H1 (cell line): ENCODE data around the gene KRTDAP. TPM values are rescaled to one million over a fixed set of nuclear protein-coding genes. Genes with fewer than 3 reads are reported as not detected.

Experiments
- CTCF ChIA-PET: fragments of 300-600 bp; sonication (Branson Sonifier 250); formaldehyde crosslinking; loops from one replicate; lab custom pipeline; 2021; ENCODE audit not compliant: partially characterized antibody; lab: Charles Lee
- POLR2A ChIA-PET: fragments of 300-600 bp; sonication (Branson Sonifier 250); formaldehyde crosslinking; loops from one replicate; lab custom pipeline; 2021; ENCODE audit warnings: inconsistent platforms; ENCODE audit not compliant: partially characterized antibody; lab: Charles Lee
- DNase-seq, 2 experiments: peaks; one replicate each; pipeline versions ENCODE4 v3.0.0 to v3.0.0-alpha.2; 2010 to 2022; ENCODE audit warnings: low spot score in 2 of 2, low read depth in 1 of 2, mixed read lengths in 1 of 2
- FAIRE-seq: peaks from 2 replicates; lab custom pipeline; 2011; peaks lifted over from hg19 to GRCh38; lab: Jason Lieb, UNC
- H2AFZ ChIP-seq: 2 replicates; pipeline ENCODE4 v1.8.1; 2012; ENCODE audit warnings: low read length, inconsistent platforms
- H2AK5ac ChIP-seq: 2 replicates; pipeline ENCODE4 v1.6.1; 2013; ENCODE audit warnings: low read depth, low read length
- H2BK120ac ChIP-seq: replicated peaks from 2 replicates; pipeline ENCODE3; 2013; ENCODE audit warnings: low read depth, low read length, inconsistent platforms
- H2BK12ac ChIP-seq: 2 replicates; pipeline ENCODE4 v1.6.1; 2013; ENCODE audit warnings: low read depth, low read length
- H2BK15ac ChIP-seq: 2 replicates; pipeline ENCODE4 v1.6.1; 2013; ENCODE audit warnings: low read length
- H2BK20ac ChIP-seq: 2 replicates; pipeline ENCODE4 v1.6.1; 2013; ENCODE audit warnings: low read length
- H2BK5ac ChIP-seq: 2 replicates; pipeline ENCODE4 v1.6.1; 2013; ENCODE audit warnings: low read depth, low read length
- H3K14ac ChIP-seq: 2 replicates; pipeline ENCODE4 v1.6.1; 2013; ENCODE audit warnings: inconsistent platforms; ENCODE audit not compliant: insufficient read length
- H3K18ac ChIP-seq: 2 replicates; pipeline ENCODE4 v1.6.1; 2013; ENCODE audit warnings: low read length; ENCODE audit errors: extremely low read depth
- H3K23ac ChIP-seq: 2 replicates; pipeline ENCODE4 v1.6.1; 2013; ENCODE audit warnings: inconsistent platforms; ENCODE audit not compliant: insufficient read length
- H3K23me2 ChIP-seq: 2 replicates; pipeline ENCODE4 v1.6.1; 2013; ENCODE audit warnings: low read depth, low read length
- H3K27ac ChIP-seq: 2 replicates; pipeline ENCODE4 v1.6.1; 2011; ENCODE audit warnings: low read depth, low read length, inconsistent platforms
- H3K27me3 ChIP-seq, 4 experiments: replicated peaks in 1 of 4; 1 replicate in 1 of 4; 2 replicates in 3 of 4; pipeline versions ENCODE4 v1.6.1 to v1.8.1; 2011 to 2013; ENCODE audit warnings: low read length in 3 of 4, mild to moderate bottlenecking in 3 of 4, inconsistent platforms in 2 of 4, mixed read lengths in 2 of 4, moderate library complexity in 1 of 4; ENCODE audit not compliant: control insufficient read depth in 3 of 4, insufficient read depth in 3 of 4; ENCODE audit errors: extremely low read depth in 1 of 4
- H3K36me3 ChIP-seq, 4 experiments: 2 replicates each; pipeline versions ENCODE4 v1.6.1 to v1.8.1; 2011 to 2013; ENCODE audit warnings: mild to moderate bottlenecking in 4 of 4, low read length in 3 of 4, moderate library complexity in 2 of 4, control low read depth in 1 of 4, inconsistent platforms in 1 of 4; ENCODE audit not compliant: insufficient read depth in 4 of 4, control insufficient read depth in 2 of 4
- H3K4ac ChIP-seq: replicated peaks from 2 replicates; pipeline ENCODE3; 2013; ENCODE audit warnings: low read length, low read depth, mixed read lengths, inconsistent platforms; ENCODE audit not compliant: insufficient read length
- H3K4me1 ChIP-seq, 4 experiments: replicated peaks in 1 of 4; 1 replicate in 1 of 4; 2 replicates in 3 of 4; pipeline versions ENCODE4 v1.6.1 to v1.8.1; 2011 to 2013; ENCODE audit warnings: low read length in 3 of 4, inconsistent platforms in 2 of 4, mixed read lengths in 1 of 4; ENCODE audit not compliant: insufficient read depth in 4 of 4, control insufficient read depth in 3 of 4
- H3K4me2 ChIP-seq, 2 experiments: 2 replicates each; pipeline versions ENCODE4 v1.6.1 to v1.8.1; 2011 to 2013; ENCODE audit warnings: low read depth in 2 of 2, low read length in 2 of 2, control low read depth in 1 of 2, inconsistent platforms in 1 of 2, mild to moderate bottlenecking in 1 of 2; ENCODE audit not compliant: insufficient read depth in 1 of 2
- H3K4me3 ChIP-seq, 4 experiments: fragments of 200-600, 300-600 bp in 1 of 4; sonication (generic), shearing (Covaris generic), sonication (Bioruptor Twin) in 1 of 4; 2 replicates each; pipeline versions ENCODE4 v1.5.1 to v1.8.1; 2011 to 2016; ENCODE audit warnings: low read length in 4 of 4, low read depth in 3 of 4, control low read depth in 2 of 4, inconsistent platforms in 2 of 4, mild to moderate bottlenecking in 2 of 4, mixed read lengths in 1 of 4, moderate library complexity in 1 of 4; ENCODE audit not compliant: insufficient read depth in 2 of 4; ENCODE audit errors: extremely low read depth in 1 of 4
- H3K56ac ChIP-seq: replicated peaks from 2 replicates; pipeline ENCODE3; 2013; ENCODE audit warnings: low read depth, mild to moderate bottlenecking, mixed read lengths, low read length, inconsistent platforms; ENCODE audit not compliant: insufficient read length
- H3K79me1 ChIP-seq: 2 replicates; pipeline ENCODE4 v1.6.1; 2013; ENCODE audit warnings: low read depth, low read length, control low read depth
- H3K79me2 ChIP-seq, 2 experiments: 2 replicates each; pipeline versions ENCODE4 v1.6.1 to v1.8.1; 2012 to 2013; ENCODE audit warnings: low read length in 2 of 2, mild to moderate bottlenecking in 2 of 2, inconsistent platforms in 1 of 2; ENCODE audit not compliant: insufficient read depth in 2 of 2, control insufficient read depth in 1 of 2
- H3K9ac ChIP-seq, 4 experiments: replicated peaks in 1 of 4; 1 replicate in 1 of 4; 2 replicates in 3 of 4; pipeline versions ENCODE4 v1.6.1 to v1.8.1; 2011 to 2013; ENCODE audit warnings: low read depth in 3 of 4, low read length in 3 of 4, control low read depth in 2 of 4, mild to moderate bottlenecking in 2 of 4, moderate library complexity in 2 of 4, inconsistent platforms in 1 of 4; ENCODE audit errors: extremely low read depth in 1 of 4
- H3K9me3 ChIP-seq, 2 experiments: 2 replicates each; pipeline versions ENCODE4 v1.6.1 to v1.8.1; 2012 to 2013; ENCODE audit warnings: mild to moderate bottlenecking in 2 of 2, moderate library complexity in 2 of 2, control low read depth in 1 of 2, inconsistent platforms in 1 of 2, low read depth in 1 of 2, low read length in 1 of 2, mixed read lengths in 1 of 2; ENCODE audit not compliant: insufficient read depth in 2 of 2
- H4K20me1 ChIP-seq, 2 experiments: replicated peaks in 1 of 2; 2 replicates each; pipeline versions ENCODE3 to v1.8.1; 2011 to 2013; ENCODE audit warnings: inconsistent platforms in 2 of 2, low read length in 2 of 2, mild to moderate bottlenecking in 1 of 2; ENCODE audit not compliant: insufficient read depth in 2 of 2, control insufficient read depth in 1 of 2
- H4K5ac ChIP-seq: 2 replicates; pipeline ENCODE4 v1.6.1; 2013; ENCODE audit warnings: low read length, low read depth, mixed read lengths, inconsistent platforms; ENCODE audit not compliant: insufficient read length
- H4K8ac ChIP-seq: 2 replicates; pipeline ENCODE4 v1.8.0; 2013; ENCODE audit warnings: mild to moderate bottlenecking, moderate library complexity, low read length, inconsistent platforms; ENCODE audit not compliant: insufficient read depth; ENCODE audit errors: extremely low read depth
- H4K91ac ChIP-seq: replicated peaks from 2 replicates; pipeline ENCODE3; 2013; ENCODE audit warnings: low read length, mixed read lengths, inconsistent platforms; ENCODE audit not compliant: insufficient read length
- EP300 ChIP-seq, 2 experiments: IDR thresholded peaks; 1 replicate in 1 of 2; 2 replicates in 1 of 2; pipeline ENCODE4 v1.6.1; 2011 to 2012; ENCODE audit warnings: low read depth in 2 of 2, low read length in 2 of 2, mild to moderate bottlenecking in 2 of 2, borderline replicate concordance in 1 of 2, inconsistent platforms in 1 of 2, moderate library complexity in 1 of 2
- GTF2F1 ChIP-seq: IDR thresholded peaks from 2 replicates; pipeline ENCODE4 v1.6.1; 2012; ENCODE audit warnings: low read depth, low read length, improper control_type of control experiment, borderline replicate concordance
- KDM1A ChIP-seq: fragments of 200-600, 300-600 bp; sonication (generic); IDR thresholded peaks from 2 replicates; pipeline ENCODE4 v1.7.1; 2016; ENCODE audit warnings: mild to moderate bottlenecking, low read length, borderline replicate concordance
- KDM4A ChIP-seq: IDR thresholded peaks from one replicate; pipeline ENCODE4 v1.7.1; 2012; ENCODE audit warnings: low read depth, mild to moderate bottlenecking, moderate library complexity, low read length, inconsistent platforms; ENCODE audit not compliant: severe bottlenecking
- RAD21 ChIP-seq, 2 experiments: IDR thresholded peaks in 1 of 2; conservative IDR thresholded peaks in 1 of 2; 2 replicates each; pipeline ENCODE4 v1.6.1; 2011; ENCODE audit warnings: low read depth in 2 of 2, low read length in 2 of 2, improper control_type of control experiment in 1 of 2, inconsistent platforms in 1 of 2, mild to moderate bottlenecking in 1 of 2, moderate library complexity in 1 of 2
- RNF2 ChIP-seq: fragments of 200-900, 300-1000 bp; sonication (generic); IDR thresholded peaks from 2 replicates; pipeline ENCODE4 v1.7.1; 2016; ENCODE audit warnings: borderline replicate concordance, low read depth, mild to moderate bottlenecking, antibody characterized with exemption, low read length; ENCODE audit not compliant: poor library complexity, severe bottlenecking; ENCODE audit errors: missing control alignments
- SP4 ChIP-seq: IDR thresholded peaks from 2 replicates; pipeline ENCODE4 v1.6.1; 2012; ENCODE audit warnings: low read length, inconsistent platforms
- YY1 ChIP-seq: IDR thresholded peaks from 2 replicates; pipeline ENCODE4 v1.6.1; 2011; ENCODE audit warnings: low read depth, mild to moderate bottlenecking, low read length
- ZNF274 ChIP-seq: IDR thresholded peaks from 2 replicates; pipeline ENCODE4 v1.7.0; 2012; ENCODE audit warnings: low read length, borderline replicate concordance; ENCODE audit errors: extremely low read depth
- WGBS, 2 experiments: shearing (Covaris generic) in 1 of 2; methylation state at CpG; one replicate each; pipeline versions ENCODE4 v1.1.6 to v1.1.7; 2013 to 2015; ENCODE audit warnings: low lambda C conversion rate in 2 of 2, mixed read lengths in 2 of 2, inconsistent platforms in 1 of 2, low coverage in 1 of 2, missing lambda C conversion rate in 1 of 2; ENCODE audit not compliant: insufficient replicate concordance in 2 of 2, insufficient coverage in 1 of 2, insufficient read length in 1 of 2; ENCODE audit errors: extremely low coverage in 1 of 2, missing lambda C conversion rate in 1 of 2; 5-methylcytosine and 5-hydroxymethylcytosine counted together
- polyA plus RNA-seq, 7 experiments: library from polyadenylated mRNA; depleted of rRNA in 3 of 7; stranded (reverse) in 5 of 7; unstranded in 2 of 7; fragments of >200 nt in 5 of 7; fragments of 200-250 nt in 2 of 7; gene quantifications; 1 replicate in 5 of 7; 2 replicates in 1 of 7; 4 replicates in 1 of 7; pipeline versions ENCODE4 v1.2.1 to v1.2.3, GENCODE V29; 2011 to 2013; ENCODE audit warnings: missing spikeins in 2 of 7, mixed read lengths in 2 of 7
- total RNA-seq: library from RNA; stranded (reverse); fragmentation: NEBNext Ultra II Directional; extraction: Animal tissue kit (Norgen Biotek cat#: 25700); gene quantifications from 2 replicates; pipeline ENCODE4 v1.2.1, GENCODE V29; 2021

The KRTDAP gene
- total and polyA plus RNA-seq, 2 of the 8 experiments (the other 6 are each of a cell fraction or from before 2014, with no cell fraction given): 0.69 to 0.88 TPM

- Histone ChIP-seq H3K9me3 (no peaks in the 10 kb centered on the region), H4K20me1 (peaks cover 2 to 9% of the 10 kb centered on the region in 2 experiments), H3K14ac (no peak overlapping the region), H3K4me2 (peak overlapping the region in 1 of 2 experiments; percentile 56; a peak in 3 of 4 replicates), H4K8ac (peak overlapping the region; percentile 17; the same call in 1 of the 2 replicates), H3K23ac (no peak overlapping the region), H3K9ac (no peak overlapping the region), H3K4me1 (peaks cover 0 to 5% (median 3%) of the 10 kb centered on the region in 4 experiments; a peak in 3 of 7 replicates), H2BK15ac (no peak overlapping the region), H3K23me2 (no peaks in the 10 kb centered on the region), H2BK120ac (no peak overlapping the region), H4K5ac (no peak overlapping the region), H3K56ac (no peak overlapping the region), H2AFZ (no peak overlapping the region), H3K27me3 (no peaks in the 10 kb centered on the region; a peak in 1 of 7 replicates), H3K4me3 (no peak overlapping the region), H2AK5ac (no peak overlapping the region), H3K27ac (no peak overlapping the region), H3K79me2 (no peaks in the 10 kb centered on the region), H2BK20ac (no peak overlapping the region), H2BK12ac (no peak overlapping the region), H4K91ac (no peak overlapping the region), H3K36me3 (peaks cover 5 to 24% (median 16%) of the 10 kb centered on the region in 4 experiments), H3K79me1 (no peaks in the 10 kb centered on the region), H2BK5ac (peak overlapping the region; percentile 52), H3K4ac (no peak overlapping the region), H3K18ac (peak overlapping the region; percentile 19; the same call in 1 of the 2 replicates)
- ChIA-PET POLR2A (interaction anchor here (0.6 to 4.1 kb wide), 9 partner anchors 9 to 245 kb away, joined by 3 to 110 read pairs (median 3); partner anchors contain the start of gene HAUS5), CTCF (interaction anchor here (0.5 to 3.1 kb wide), 46 partner anchors 9 to 902 kb away, joined by 3 to 32 read pairs (median 4); partner anchors contain the start of genes CD22, DMKN and FFAR3)
- 48% methylated on average over 30 of the region's 30 CpGs; no CpG with 5 or more reads in 1 of the 2 experiments for WGBS, 2 experiments
- FAIRE-seq: peak; percentile 55
- peak in 1 of 2 experiments; percentile 77 for DNase-seq
- TF ChIP-seq RNF2 (no peak), ZNF274 (no peak), KDM4A (no peak), YY1 (no peak), GTF2F1 (no peak), KDM1A (no peak), SP4 (no peak), RAD21 (IDR thresholded peaks at IDR 0.05 in 1 of 2, conservative IDR thresholded peaks at IDR 0.05 in 1 of 2; ENCODE audit: low read depth in 2 of 2, low read length in 2 of 2) (peak; percentile 67 to 78), EP300 (IDR thresholded peaks at IDR 0.05; ENCODE audit: borderline replicate concordance in 1 of 2, low read depth in 2 of 2, low read length in 2 of 2) (no peak)
These were observed 5.1 kb upstream of the KRTDAP start for GRCh38 chr19:35495107-35496064.
